MM.1S (cell line): Measurements from ENCODE around the gene CDKN1B.

ENCODE experiments used
- DNase-seq: peaks from one replicate; pipeline ENCODE4 v3.0.0-alpha.2; 2015
- H2AFZ ChIP-seq: fragments of 300-600 bp; sonication (generic); 2 replicates; pipeline ENCODE4 v1.6.0; 2016; ENCODE audit warnings: antibody characterized with exemption, low read length
- H3F3A ChIP-seq: fragments of 300-600 bp; sonication (generic); 2 replicates; pipeline ENCODE4 v1.6.1; 2016; ENCODE audit warnings: mild to moderate bottlenecking, antibody characterized with exemption, low read length, moderate library complexity, mixed read lengths; ENCODE audit not compliant: insufficient read depth
- H3K27ac ChIP-seq: fragments of 300-600 bp; sonication (generic); 2 replicates; pipeline ENCODE4 v1.5.1; 2016; ENCODE audit warnings: mild to moderate bottlenecking, low read length
- H3K27me3 ChIP-seq: fragments of 300-600 bp; sonication (generic); replicated peaks from 2 replicates; pipeline ENCODE4 v1.6.0; 2016; ENCODE audit warnings: low read length; ENCODE audit not compliant: insufficient read depth
- H3K36me3 ChIP-seq: fragments of 300-600 bp; sonication (generic); replicated peaks from 2 replicates; pipeline ENCODE4 v1.6.1; 2016; ENCODE audit warnings: mild to moderate bottlenecking, low read length, mixed read lengths; ENCODE audit not compliant: insufficient read depth
- H3K4me1 ChIP-seq: fragments of 300-600 bp; sonication (generic); 2 replicates; pipeline ENCODE4 v1.6.1; 2016; ENCODE audit warnings: low read length, mixed read lengths
- H3K4me2 ChIP-seq: fragments of 300-600 bp; sonication (generic); 2 replicates; pipeline ENCODE4 v1.6.0; 2016; ENCODE audit warnings: low read depth, low read length
- H3K4me3 ChIP-seq: fragments of 300-600 bp; sonication (generic); 2 replicates; pipeline ENCODE4 v1.5.1; 2016; ENCODE audit warnings: low read length, mixed read lengths
- H3K79me2 ChIP-seq: fragments of 300-600 bp; sonication (generic); 2 replicates; pipeline ENCODE4 v1.6.1; 2016; ENCODE audit warnings: mixed run types, low read length, mixed read lengths
- H3K9ac ChIP-seq: fragments of 300-600 bp; sonication (generic); 2 replicates; pipeline ENCODE4 v1.6.1; 2016; ENCODE audit warnings: low read length, mixed read lengths
- H3K9me2 ChIP-seq: fragments of 300-600 bp; sonication (generic); replicated peaks from 2 replicates; pipeline ENCODE4 v1.6.1; 2016; ENCODE audit warnings: mild to moderate bottlenecking, low read length, mixed read lengths; ENCODE audit not compliant: insufficient read depth
- H3K9me3 ChIP-seq: fragments of 300-600 bp; sonication (generic); replicated peaks from 2 replicates; pipeline ENCODE4 v1.6.1; 2016; ENCODE audit warnings: mild to moderate bottlenecking, low read length, mixed read lengths; ENCODE audit not compliant: insufficient read depth
- H4K20me1 ChIP-seq: fragments of 300-600 bp; sonication (generic); 2 replicates; pipeline ENCODE4 v1.6.1; 2016; ENCODE audit warnings: mild to moderate bottlenecking, low read length, moderate library complexity, mixed read lengths; ENCODE audit not compliant: insufficient read depth
- EZH2 ChIP-seq: fragments of 300-600 bp; sonication (generic); optimal IDR thresholded peaks from 2 replicates; pipeline ENCODE3; 2017; ENCODE audit warnings: low read depth, mild to moderate bottlenecking, antibody characterized with exemption, low read length, mixed read lengths
- EZH2phosphoT487 ChIP-seq: fragments of 300-600 bp; sonication (generic); IDR thresholded peaks from 2 replicates; pipeline ENCODE4 v1.6.1; 2018; ENCODE audit warnings: antibody characterized with exemption, low read length
- TF ChIP-seq, protein P1 (sequence below): fragments of 300-600 bp; sonication (generic); IDR thresholded peaks from 2 replicates; pipeline ENCODE4 v1.5.1; 2016; ENCODE audit warnings: antibody characterized with exemption, low read length, mixed read lengths

CDKN1B gene

DNA sequence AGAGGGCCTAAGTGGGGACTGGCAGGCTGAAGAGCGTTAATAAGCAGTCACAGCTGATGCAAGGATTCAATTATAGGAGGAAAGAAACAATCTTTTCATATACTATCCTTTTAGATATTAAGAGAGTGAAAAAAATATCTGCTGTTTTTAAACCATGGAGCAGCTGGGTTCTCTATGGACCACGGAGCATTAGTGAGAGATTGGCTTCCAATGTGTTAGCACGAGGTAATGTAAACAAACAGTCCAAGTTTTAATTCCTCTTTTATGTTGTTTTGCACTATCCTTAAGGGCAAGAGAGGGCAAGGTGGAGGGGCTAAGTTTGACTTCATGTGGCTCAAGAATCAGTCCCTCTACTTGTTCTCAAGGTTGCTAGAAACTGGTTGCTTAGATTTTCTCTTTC, 30.9 kb downstream of the CDKN1B start:
- TF ChIP-seq EZH2 (no peak), EZH2phosphoT487 (no peak)
- TF ChIP-seq, protein P1, sequence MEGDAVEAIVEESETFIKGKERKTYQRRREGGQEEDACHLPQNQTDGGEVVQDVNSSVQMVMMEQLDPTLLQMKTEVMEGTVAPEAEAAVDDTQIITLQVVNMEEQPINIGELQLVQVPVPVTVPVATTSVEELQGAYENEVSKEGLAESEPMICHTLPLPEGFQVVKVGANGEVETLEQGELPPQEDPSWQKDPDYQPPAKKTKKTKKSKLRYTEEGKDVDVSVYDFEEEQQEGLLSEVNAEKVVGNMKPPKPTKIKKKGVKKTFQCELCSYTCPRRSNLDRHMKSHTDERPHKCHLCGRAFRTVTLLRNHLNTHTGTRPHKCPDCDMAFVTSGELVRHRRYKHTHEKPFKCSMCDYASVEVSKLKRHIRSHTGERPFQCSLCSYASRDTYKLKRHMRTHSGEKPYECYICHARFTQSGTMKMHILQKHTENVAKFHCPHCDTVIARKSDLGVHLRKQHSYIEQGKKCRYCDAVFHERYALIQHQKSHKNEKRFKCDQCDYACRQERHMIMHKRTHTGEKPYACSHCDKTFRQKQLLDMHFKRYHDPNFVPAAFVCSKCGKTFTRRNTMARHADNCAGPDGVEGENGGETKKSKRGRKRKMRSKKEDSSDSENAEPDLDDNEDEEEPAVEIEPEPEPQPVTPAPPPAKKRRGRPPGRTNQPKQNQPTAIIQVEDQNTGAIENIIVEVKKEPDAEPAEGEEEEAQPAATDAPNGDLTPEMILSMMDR: no peak
- Histone ChIP-seq H3K9me3 (no peaks in the 10 kb centered on the region), H3K79me2 (peaks cover 72% of the 10 kb centered on the region), H3K4me2 (no peak overlapping the region), H3K36me3 (no peaks in the 10 kb centered on the region), H4K20me1 (no peaks in the 10 kb centered on the region), H3K27ac (no peak overlapping the region), H3K27me3 (no peaks in the 10 kb centered on the region), H3K9ac (no peak overlapping the region), H3K9me2 (no peaks in the 10 kb centered on the region), H3K4me1 (no peaks in the 10 kb centered on the region), H2AFZ (no peak overlapping the region), H3K4me3 (no peak overlapping the region), H3F3A (no peaks in the 10 kb centered on the region)
- DNase-seq: no peak

DNA sequence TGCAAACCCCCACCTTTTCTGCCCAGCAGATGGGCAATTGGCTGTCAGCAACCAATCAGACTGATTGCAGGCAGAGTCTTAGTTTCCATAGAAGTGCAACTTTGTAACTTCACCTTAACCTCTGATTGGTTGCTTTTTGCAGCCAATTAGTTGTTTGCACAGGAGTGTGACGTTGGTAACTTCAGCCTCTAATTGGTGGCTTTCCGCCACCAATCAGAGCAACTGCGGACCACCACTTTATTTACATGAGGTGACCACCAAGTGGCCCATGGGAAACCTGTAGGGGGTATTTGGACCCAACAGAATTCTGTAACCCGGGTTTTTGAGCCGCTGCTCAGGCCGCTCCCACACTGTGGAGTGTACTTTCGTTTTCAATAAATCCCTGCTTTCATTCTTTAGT, 32.3 kb downstream of the CDKN1B start:
- DNase-seq: no peak
- Histone ChIP-seq H3K9me2 (no peaks in the 10 kb centered on the region), H2AFZ (no peak overlapping the region), H3K79me2 (peaks cover 63% of the 10 kb centered on the region), H3K27me3 (no peaks in the 10 kb centered on the region), H3K27ac (no peak overlapping the region), H3K4me2 (no peak overlapping the region), H3K36me3 (no peaks in the 10 kb centered on the region), H3K9ac (no peak overlapping the region), H3K4me3 (no peak overlapping the region), H3F3A (no peaks in the 10 kb centered on the region), H4K20me1 (no peaks in the 10 kb centered on the region), H3K9me3 (no peaks in the 10 kb centered on the region), H3K4me1 (no peaks in the 10 kb centered on the region)
- TF ChIP-seq EZH2: no peak
- TF ChIP-seq, protein P1: no peak
- TF ChIP-seq EZH2phosphoT487: no peak

DNA sequence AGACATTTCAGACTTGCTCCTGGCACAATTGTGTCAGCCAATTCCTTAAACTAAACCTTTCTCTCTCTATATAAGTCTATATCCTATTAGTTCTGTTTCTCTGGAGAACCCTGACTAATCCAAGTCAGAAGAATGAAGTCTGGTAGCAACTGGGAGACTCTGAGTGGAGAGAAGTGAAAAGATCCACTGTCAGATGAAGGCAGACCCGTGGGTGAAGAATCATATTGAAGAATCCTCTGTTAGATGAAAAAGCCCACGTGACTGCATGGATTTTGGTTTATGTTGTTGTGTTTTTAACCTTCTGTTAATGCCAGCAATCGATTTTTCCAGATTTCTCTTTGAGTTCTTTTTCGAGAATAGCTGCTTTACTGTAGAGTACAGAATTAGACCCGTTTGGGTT, 38.8 kb downstream of the CDKN1B start:
- no peak for DNase-seq
- no peak overlapping the region for H3K4me3 ChIP-seq
- no peak overlapping the region for H2AFZ ChIP-seq
- no peaks in the 10 kb centered on the region for H4K20me1 ChIP-seq
- no peaks in the 10 kb centered on the region for H3K9me3 ChIP-seq
- H3K9ac ChIP-seq: no peak overlapping the region
- no peaks in the 10 kb centered on the region for H3F3A ChIP-seq
- TF ChIP-seq EZH2phosphoT487 (no peak), EZH2 (no peak)
- TF ChIP-seq, protein P1: no peak
- peaks cover 25% of the 10 kb centered on the region for H3K79me2 ChIP-seq
- no peak overlapping the region for H3K4me2 ChIP-seq
- no peaks in the 10 kb centered on the region for H3K27me3 ChIP-seq
- no peaks in the 10 kb centered on the region for H3K9me2 ChIP-seq
- no peaks in the 10 kb centered on the region for H3K36me3 ChIP-seq
- H3K27ac ChIP-seq: no peak overlapping the region
- no peaks in the 10 kb centered on the region for H3K4me1 ChIP-seq
